GM18517 (cell line): ENCODE measurements around the gene CPNE4.
"Not testable (repeated sequence)": the region's sequence is repeated elsewhere in the genome, so short reads cannot be mapped to it uniquely, and the experiment has no call there.

Experiments
- ATAC-seq: cut with Tn5 transposase; IDR thresholded peaks from one replicate; pipeline ENCODE4 v1.9.1; 2021; ENCODE audit warnings: mild to moderate bottlenecking, moderate library complexity; ENCODE audit not compliant: unreplicated experiment

Gene CPNE4

GRCh38 chr3:131963442-131963841 is 71.4 kb downstream of the CPNE4 start:
- ATAC-seq, result not testable (repeated sequence)

DNA sequence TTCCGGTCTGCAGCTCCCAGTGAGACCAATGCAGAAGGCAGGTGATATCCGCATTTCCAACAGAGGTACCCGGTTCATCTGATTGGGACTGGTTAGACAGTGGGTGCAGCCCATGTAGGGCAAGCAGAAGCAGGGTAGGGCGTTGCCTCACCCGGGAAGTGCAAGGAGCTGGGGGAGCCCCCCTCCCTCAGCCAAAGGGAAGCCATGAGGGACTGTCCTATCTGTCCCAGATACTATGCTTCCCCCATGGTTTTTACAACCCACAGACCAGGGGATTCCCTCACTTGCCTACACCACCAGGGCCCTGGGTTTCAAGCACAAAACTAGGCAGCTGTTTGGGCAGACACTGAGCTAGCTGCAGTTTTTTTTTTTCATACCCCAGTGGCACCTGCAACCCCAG is 71.8 kb downstream of the CPNE4 start:
- no peak for ATAC-seq

DNA sequence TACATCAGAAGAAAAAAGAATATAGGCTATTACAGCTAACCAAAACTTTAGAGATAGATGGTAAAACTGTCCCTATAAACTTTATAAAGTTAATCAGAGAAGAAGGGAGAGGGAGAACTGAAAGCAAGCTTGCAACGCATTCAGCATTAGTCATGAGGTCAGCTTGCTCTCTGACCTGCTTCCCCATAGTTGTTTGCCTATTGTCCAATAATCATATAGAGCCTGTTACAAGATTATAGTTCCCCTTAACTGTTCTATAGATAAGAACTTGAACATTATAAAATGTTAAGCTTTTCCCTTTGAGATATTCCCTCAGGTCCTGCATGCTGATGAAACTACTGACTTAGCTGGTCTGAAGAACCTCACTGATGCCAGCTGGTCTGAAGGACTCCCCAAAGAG is 74.5 kb downstream of the CPNE4 start:
- ATAC-seq, result no peak

GRCh38 chr3:131957980-131958379 is 76.8 kb downstream of the CPNE4 start:
- ATAC-seq, result no peak

GRCh38 chr3:131957511-131957910 is 77.3 kb downstream of the CPNE4 start:
- ATAC-seq, result no peak

DNA sequence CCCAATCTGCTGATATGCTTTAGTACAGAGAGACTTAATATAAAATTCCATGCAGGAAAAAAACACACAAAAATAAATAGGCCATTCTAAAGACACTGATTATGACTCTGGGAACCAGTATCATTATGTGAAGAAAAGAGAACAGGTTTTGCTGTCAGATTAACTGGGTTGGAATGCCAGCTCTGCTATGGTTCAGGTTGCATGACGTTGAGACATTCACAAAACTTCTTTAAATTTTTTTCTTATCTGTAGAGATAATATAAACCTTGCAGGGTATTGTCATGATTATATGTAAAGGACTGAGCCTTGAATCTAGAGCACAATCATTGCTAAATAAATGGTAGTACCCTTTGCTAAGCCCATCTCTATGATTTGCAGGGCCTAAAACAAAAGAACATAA is 86.0 kb downstream of the CPNE4 start:
- ATAC-seq, result no peak

DNA sequence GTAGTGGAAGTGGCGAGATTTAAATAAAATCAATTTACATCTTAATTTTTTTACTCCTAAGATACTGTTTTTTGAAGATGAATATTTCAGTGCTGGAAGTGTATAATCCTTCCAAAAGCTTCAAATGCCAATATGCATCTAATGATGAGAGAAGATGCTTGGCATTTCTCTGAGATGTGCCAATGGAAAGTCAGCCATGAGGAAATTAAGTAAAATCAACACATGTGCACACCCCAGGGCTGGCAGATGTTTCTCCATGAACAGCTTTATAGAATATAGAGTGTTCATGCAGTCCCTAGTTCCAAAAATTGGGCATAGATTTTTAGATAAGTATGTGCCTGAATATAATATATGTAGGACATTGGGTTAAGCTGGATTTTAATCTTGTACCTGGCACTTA is 90.1 kb downstream of the CPNE4 start:
- ATAC-seq, result no peak

GRCh38 chr3:131933665-131934064 is 101.1 kb downstream of the CPNE4 start:
- ATAC-seq, result no peak

GRCh38 chr3:131928593-131928992 is 106.2 kb downstream of the CPNE4 start:
- no peak for ATAC-seq

DNA sequence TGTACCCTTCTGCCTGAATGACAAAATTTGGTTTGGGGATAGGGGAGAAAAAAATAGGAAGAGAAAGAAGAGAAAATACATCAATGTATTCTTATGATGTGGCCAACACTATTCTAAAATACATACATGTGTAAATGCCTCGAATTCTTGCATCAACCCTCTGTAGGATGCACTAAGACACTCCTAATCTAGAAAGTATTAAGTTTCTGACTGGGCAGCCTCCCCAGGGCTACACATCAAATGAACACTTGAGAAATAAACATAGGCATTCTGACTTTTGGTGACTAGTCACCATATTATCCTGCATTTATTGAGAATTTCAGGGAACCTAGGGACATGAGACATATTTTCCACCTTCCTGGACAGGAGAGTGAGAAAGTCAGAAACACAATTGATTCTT is 109.2 kb downstream of the CPNE4 start:
- no peak for ATAC-seq

GRCh38 chr3:131922356-131922755 is 112.5 kb downstream of the CPNE4 start:
- no peak for ATAC-seq

DNA sequence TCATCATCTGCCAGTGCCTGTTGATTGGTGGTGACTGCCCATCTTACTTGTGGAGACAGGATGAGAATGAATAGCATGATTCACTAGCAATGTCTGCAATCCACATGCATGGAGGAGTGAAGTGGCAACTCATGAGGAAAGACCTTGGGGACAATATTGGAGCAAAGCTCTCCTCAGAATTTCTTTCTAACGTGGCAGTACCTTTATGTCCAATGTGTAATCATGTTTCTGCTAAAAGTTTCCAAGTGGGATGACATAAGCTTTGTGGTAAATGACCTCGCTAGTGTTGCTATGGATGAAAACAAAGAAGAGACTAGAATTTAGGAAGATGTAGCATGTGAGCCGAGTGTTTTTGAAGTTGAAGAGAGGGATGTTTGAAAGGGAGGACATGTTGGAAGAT is 117.8 kb downstream of the CPNE4 start:
- ATAC-seq, result no peak

DNA sequence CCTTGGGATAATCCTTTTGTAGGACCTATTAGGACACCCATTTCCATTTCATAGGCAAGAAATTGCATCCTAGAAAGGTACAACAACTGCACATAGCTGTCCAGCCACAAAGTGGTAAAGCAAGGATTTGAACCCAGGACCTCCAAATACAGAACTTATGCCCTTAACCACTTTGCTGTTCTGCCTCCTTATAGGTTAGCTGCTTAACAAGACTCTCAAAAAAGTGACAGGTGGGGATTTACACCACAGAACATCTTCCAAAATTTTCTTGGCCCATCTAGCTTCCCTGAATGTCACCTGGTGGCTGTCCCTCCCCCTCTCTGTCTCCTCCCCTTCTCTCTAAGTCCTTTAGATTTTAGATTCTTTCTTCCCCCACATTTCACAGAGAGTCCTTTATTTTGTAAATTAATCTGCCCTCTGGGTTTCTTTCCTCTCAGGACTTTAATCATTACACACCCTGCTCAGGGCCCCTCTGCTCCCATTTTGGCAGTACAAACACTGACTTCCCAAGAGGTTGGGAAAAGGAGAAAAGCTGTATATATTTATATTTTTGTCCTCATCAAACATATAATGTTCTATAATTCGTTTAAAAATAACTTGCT is 120.6 kb downstream of the CPNE4 start:
- ATAC-seq, result no peak

DNA sequence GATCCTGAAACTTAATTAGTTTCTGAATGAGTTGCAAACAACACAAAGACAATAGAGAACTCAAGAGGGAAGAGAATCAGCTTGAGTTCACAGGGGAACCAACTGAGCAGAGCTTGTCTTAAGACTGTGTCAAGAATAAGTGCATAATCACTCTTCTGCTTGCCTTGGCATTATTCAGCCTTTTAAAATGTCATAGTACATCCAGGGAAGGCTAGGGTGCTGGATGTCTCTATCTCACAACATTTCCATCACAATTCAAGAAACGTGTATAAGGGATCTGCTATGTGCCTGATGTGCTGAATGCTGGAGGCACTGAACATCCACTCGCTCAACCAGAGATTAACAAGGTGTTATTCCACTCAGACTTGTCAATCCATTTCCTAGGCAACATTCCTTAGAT is 122.6 kb downstream of the CPNE4 start:
- ATAC-seq, result no peak

DNA sequence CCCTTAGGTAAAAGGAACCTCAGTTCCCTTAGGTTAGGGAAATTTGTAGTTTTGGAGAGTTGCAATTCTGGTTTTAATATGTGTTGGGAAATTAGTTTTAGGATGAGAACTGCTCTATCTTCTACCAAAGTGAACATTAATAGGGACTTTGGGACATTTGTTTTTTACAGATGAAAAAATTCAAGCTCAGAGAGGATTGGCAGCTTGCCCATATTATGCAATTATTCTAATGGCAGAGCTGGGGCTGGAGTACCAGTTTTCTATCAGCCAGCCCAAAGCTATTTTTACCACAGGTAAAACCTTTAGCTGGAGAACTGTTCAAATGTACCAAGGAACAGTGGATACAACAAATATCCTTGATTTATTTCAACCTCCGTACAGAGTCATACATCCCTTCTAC is 127.0 kb downstream of the CPNE4 start:
- no peak for ATAC-seq

DNA sequence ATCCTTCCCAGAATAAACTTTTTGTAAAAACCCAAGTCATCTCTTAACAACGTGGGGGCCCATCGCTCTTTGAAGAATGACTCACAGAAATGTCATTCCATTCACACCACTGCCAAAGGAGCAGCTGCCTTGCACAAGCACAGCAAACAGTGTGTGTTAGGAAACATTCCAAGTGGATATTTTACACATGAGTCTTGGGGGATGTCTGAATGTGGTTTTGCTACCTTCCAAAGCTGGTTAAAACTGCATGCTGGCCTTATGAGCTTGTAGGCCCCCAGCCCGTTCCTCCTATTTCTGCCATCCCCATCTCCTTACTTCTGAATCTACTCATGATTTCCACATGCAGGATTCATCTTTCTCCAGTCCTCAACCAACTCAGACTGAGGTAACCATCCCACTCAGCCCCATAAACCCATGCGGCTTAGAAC is 130.8 kb downstream of the CPNE4 start:
- ATAC-seq, result no peak

- no peak for ATAC-seq
Observed at GRCh38 chr3:131901686-131902085, 133.1 kb downstream of the CPNE4 start.

GRCh38 chr3:131900891-131901290 is 133.9 kb downstream of the CPNE4 start:
- ATAC-seq, result no peak

DNA sequence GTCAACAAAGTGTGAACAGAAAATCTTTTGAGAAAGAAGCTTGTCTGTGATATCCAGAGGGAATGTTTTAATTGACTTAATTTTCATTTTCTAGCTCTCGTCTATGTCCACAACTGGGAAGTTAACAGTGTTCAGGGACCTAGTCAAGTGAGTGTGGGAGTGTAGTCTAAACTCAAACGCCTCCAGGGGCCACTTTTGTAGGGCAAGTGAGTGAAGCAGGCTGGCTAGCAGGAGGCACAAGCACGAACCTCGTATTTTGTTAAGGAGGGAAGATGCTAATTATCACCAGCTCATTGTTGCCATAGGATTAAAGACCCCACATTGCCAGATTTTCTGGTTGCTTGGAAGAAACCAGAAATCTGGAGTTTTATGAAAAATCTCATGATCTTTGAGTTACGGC is 135.8 kb downstream of the CPNE4 start:
- ATAC-seq, result no peak

GRCh38 chr3:131898346-131898745 is 136.5 kb downstream of the CPNE4 start:
- ATAC-seq, result no peak

DNA sequence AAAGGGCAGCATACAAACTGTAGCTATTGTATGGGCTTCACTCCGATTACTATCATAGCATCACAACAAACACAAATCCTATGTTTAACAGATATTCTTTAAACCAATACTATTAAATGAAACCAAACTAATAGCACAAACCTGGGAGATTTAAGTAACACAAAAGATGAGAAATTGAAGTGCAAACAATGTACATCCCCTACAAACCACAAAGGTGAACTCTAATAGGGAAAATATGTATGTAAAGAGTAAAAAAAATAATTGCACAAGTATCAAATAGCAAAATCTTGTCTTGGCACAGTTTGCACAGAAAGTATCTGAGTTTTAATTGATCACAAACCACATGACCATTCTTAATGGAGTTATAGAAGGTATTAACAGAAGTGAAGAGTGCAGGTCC is 138.5 kb downstream of the CPNE4 start:
- no peak for ATAC-seq

GRCh38 chr3:131895766-131896165 is 139.0 kb downstream of the CPNE4 start:
- ATAC-seq, result no peak

DNA sequence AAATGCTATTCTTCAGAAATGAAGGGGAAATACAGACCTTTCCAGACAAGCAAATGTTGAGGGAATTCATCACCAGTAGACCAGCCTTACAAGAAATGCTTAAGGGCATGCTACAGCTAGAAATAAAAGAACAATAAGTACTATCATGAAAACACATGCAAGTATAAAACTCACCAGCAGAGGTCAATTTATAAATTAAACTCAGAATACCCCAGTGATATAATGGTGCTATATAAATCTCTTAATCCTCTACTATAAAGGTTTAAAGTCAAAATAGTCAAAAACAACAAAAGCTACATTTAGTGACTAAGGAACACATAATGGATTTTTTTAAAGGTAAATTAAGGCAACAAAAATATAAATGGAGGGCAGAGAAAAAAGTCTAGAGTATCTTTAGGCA is 142.5 kb downstream of the CPNE4 start:
- ATAC-seq, result no peak
